ENCODE results near the gene MOCS2.

The MOCS2 gene

GRCh38 chr5:53091289-53091688, 18.3 kb downstream of the MOCS2 start:
- peak; percentile 62 for DNase-seq

- no peak for DNase-seq
Measured at GRCh38 chr5:53090229-53090628, 19.3 kb downstream of the MOCS2 start.

DNA sequence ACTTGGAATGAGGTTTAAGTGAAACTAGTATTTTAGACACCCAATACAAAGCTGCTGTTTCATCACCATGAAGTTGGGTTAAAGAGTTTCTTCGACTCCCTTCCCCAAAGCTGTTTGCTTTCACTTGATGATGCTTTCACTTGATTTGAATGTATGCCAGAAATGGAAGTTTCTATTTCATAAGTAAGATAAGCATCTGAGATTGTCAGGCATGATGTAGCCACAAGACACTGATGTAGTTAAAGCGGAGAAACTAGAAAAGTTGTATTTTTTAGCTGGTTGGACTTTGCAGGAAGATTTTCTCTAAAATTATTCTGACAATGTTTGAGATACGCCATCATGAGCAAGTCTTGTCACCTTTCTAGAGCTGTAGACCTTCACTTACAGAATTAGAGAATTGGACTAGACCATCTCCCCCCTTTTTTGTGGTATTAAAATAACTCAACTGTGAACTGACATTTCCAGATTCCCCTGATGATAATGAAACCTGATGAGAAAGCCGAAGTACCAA, 20.0 kb downstream of the MOCS2 start:
- DNase-seq: no peak

DNA sequence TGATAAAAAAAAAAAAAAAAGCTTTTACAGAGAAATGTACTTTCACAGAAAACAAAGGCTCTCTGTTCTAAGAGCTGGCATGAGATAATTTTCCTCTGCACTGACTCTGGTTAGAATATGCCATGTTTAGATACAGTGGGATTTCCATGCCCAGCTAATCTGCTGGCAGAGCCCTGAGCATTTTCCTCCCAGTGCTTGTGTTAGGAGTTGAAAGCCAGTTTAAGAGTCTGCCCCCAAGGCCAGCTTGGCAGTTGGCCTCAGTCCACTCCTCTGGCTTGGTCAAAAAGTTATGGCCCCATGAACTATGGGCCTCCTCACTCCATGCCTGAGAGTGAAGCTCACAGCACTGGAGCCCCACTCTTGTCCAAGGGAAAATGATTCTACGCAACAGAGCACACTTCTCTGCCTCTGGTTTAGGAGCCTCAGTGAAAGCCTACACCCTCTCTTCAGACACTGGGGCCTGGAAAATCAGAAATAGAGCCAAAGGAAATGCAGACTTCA, 21.9 kb downstream of the MOCS2 start:
- DNase-seq: no peak

DNA sequence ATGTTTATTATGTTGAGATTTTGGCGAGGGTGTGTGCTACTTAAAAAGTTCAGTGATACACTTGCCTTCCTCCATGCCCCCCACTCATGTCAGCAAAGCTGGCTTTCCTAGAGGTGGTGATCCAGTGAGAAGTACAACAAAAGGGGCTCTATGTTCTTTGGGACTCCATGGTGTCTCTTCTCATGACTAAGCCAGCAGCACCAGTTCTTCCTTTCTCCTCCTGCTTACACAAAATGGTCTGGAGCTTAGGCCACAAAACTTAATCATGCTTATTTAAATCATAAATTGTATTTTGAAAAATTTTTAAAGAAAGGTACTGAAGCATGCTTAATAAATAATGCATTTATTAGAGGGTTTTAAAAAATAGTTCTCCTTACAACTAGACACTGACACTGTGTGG, 22.4 kb downstream of the MOCS2 start:
- no peak for DNase-seq

DNA sequence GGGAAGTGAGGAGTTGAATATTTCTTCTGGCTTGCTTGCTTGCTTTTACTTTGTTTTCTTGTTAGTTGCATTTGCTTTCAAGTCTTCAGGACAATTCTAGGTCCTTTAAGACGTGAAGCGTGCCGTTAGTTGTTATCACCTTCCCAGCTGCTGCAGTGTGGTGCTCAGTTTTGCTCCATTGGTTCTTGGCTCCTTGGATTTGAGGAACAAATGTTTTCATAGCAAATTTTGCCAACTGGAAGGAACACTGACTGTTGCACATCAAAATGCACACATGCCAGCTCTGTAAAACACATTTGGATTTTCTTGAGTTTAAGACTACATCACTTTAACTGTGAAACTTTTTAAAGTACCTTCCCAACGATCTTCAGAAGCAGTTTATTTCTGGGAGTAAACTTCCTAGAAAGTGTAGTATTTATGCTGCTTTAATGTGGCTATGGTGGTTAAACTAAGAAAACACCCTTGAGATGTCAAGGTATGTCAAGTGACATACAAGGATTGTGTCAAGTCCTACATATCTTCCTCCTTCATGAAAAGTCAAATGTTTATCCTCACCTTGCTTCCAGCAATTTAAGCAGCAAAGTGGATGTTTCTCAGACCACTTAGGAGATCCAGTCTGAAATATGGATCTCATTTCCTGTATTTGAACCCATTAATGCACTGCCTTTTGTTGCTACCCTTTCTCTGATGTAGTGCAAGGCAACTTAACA, 24.9 kb downstream of the MOCS2 start:
- no peak for DNase-seq

DNA sequence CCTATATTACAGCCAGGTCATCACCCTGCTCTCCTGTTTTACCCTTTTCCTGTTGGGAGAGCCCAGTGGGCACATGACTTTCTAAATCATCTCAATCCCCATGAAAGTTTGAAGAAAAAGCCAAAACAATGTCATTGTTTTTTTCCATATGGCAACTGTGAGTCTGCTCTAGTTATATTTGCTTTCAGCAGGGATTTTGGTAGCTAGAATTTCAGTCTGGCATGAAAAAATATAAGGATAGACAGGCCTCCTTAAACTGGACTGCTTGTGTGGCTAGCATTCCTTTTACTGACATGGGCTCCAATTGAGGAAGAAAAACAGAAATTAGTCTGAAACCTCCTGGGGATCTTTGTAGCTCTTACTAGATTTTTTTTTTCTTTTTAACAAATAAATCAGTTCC, 25.6 kb downstream of the MOCS2 start:
- no peak for DNase-seq

- no peak for DNase-seq
Measured at GRCh38 chr5:53080271-53080670, 29.3 kb downstream of the MOCS2 start.

- no peak for DNase-seq
Measured at GRCh38 chr5:53076014-53076583, 33.5 kb downstream of the MOCS2 start.

DNA sequence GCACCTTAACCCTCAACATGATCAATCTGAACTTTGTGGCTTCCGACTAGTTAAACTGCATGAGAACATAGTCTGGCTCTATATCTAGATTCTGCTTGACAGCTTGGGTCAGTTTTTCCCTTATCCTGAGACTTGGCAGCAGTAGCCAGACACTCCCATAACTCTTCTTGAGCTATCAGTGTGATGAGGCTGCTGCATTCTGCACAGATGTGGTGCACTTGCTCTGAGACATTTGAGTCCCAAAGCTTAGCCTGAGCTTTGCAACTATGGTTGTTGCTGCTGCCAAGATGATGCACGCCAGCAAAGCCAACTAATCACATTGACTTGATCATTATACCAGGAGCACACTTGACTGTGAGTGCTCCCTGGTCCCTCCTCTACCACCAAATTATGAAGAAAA, 36.2 kb downstream of the MOCS2 start:
- DNase-seq: no peak

DNA sequence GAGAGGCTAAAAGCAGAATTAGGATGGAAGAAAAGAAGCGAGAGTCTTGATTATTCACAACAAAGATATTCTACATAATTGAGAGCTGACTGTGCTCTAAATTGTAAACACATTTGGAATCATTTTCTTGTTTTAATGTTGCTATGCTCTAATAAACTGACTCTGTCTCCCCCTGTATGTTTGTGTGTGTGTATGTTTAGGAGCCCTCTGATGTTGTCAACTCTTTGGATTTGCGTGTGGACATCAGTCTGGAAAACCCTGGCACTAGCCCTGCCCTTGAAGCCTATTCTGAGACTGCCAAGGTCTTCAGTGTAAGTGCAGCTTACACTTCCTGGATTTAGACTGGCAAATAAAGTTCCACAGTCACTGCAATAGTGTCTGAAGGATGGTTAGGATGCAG, 37.8 kb downstream of the MOCS2 start:
- DNase-seq: peak; percentile 66

DNA sequence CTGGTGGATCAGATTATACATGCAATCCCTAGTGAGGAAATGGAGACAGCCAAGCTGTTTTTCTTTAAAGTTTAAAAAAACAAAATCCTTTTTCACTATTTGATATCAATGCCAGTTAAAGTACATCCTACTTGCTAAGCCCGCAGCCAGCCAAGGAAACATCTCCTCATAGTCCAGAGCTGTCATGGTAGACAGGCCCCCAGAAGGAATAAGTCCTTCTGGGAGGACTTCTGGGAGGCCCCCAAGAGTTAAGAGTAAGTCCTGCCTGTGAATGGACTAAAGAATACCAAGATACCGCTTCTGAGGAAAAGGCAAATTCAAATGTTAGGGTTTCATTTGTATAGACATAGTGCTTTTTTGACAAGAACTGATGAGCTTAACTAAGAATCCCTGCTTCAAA, 38.3 kb downstream of the MOCS2 start:
- DNase-seq: no peak

GRCh38 chr5:53069626-53070025, 39.9 kb downstream of the MOCS2 start:
- DNase-seq: no peak

DNA sequence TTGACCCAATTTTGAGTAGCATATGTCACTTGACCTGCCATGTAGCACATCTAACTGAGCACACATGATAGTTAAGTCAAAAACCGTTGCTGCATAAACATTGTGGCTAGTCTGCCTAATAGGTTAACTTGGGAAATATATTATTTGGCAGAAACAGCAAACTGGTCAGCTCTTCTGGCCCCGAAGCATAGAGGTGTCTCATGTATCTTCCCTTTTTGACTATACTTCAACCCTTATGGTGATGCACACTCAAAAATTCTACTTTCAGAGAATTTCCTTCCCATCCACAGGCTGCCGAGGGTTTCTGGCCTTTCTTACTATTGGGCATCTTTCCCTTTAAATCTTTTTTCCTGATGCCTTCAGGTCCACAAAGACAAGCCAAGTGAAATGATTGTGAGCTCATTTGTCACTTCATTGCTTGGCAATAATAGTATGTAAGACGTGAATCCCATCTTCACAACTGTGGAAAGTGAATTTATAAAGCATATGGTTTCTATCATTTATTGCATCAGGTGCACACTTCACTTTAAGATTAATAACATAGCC, 41.2 kb downstream of the MOCS2 start:
- DNase-seq: no peak

DNA sequence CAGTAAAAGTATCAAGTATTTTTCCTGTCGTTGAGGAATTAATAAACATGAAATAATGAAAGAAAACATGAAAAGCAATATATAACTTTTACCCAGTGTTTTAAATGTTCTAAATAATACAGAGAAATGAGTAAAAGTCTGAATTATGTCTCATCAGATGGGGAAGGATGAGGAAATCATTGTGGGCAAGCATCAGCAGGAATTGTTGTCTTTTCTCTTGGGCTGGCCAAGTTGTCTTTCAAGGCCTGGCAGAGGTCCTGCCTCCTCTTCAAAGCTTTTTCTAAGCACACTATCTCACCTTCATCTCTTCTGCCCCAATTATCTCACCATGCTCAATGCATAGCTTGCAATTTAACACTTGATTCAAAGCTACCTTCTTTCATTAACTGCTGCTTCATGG, 41.9 kb downstream of the MOCS2 start:
- no peak for DNase-seq

DNA sequence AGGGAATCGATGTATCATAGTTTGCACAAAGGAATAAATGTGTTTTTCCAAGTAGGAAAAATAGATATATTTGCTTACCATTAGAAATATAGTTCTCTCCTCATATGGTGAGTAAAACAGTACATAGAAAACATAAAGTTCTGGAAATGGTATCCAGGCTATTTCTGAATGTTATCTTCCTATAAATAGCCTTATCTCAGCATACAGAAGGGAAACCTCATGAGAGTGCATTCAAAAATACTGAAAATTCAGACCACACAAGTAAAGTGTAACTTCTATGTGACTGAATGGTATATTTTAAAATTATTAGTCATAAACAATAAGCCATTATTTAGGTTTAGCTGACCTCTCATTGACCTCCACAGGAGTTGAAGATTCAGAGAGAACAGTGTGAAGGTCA, 43.5 kb downstream of the MOCS2 start:
- no peak for DNase-seq

GRCh38 chr5:53063791-53064190, 45.8 kb downstream of the MOCS2 start:
- no peak for DNase-seq

DNA sequence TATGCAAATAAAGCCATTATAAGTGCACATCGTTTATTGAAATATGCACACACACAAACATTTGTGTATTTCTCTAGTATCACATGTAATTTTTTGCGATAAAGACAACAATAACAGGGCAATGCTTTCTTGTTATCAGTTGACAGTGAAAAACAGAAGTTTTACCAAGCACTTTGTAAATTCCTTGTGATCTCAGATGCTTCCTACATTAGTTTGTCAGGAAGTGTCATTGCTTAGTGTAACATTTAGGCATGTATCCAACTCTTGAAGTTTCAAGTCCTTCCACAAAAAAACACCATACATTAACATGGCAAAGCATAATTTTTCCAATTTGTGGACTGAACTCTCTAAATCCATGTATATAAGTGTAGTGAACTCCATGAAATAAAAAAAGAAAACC, 46.4 kb downstream of the MOCS2 start:
- peak; percentile 55 for DNase-seq

DNA sequence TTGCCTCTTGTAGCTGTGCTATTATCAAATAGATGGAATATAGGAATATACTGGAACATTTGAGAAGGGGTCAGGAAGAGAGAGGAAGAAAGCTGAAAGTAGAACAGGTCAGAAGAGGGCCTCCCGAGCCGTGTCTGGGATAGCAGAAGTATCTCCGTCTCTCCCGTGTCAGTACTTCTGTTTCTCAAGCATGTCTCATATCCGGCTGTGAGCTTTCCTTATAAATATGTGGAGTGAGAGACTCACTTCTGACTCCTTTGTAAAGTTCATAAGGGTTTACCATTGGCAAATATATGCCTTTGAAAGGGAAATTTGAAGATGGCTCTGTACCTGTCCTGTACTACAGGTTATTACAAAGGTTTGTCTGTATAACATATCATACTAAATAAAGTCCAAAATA, 50.3 kb downstream of the MOCS2 start:
- no peak for DNase-seq

GRCh38 chr5:53055365-53055764, 54.2 kb downstream of the MOCS2 start:
- DNase-seq: no peak

DNA sequence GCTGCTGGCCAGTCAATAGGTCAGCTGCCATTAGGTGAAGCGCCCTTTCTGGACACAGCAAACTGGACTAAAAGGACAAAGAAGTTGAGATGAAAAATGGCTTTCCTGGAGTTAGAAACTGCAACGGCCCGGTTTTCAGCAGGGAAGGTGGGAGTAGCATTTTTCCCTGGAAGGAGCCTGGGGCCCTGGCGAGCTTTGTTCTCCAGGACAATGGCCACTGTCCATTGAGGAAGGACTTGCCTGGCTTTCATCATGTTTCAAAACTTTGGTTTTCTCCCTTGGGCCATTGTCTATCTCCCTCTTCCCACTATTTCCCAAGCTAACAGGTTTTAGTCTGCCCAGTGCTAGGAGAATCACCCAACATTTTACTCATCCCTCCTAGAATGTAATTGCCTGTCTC, 56.2 kb downstream of the MOCS2 start:
- DNase-seq: no peak

DNA sequence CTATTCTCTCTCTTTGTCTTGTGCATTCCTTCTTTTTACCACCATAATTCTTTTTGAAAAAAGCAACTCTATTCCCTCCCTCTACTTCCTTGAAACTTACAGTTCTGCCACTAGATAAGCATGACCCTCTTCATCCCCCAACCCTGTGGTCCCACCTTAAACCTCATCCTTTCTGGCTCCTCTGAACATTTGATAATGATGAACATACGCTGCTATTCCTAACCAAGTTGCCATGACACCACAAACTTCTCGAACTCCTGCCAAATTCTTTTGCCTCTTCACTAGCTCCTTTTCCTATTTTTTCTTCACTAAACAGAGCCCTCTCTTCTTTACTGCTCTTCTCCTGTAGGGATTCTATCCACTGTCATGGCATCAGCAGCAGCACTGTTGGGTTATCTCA, 57.1 kb downstream of the MOCS2 start:
- no peak for DNase-seq

- no peak for DNase-seq
Measured at GRCh38 chr5:53048248-53048647, 61.3 kb downstream of the MOCS2 start.

Data from HCEC 1CT (cell line).